H9 (cell line): ENCODE results near the gene GRID2. TPM values are rescaled to one million over a fixed set of nuclear protein-coding genes. Genes with fewer than 3 reads are reported as not detected.
A peak's percentile ranks its signal among the peaks of the same experiment; 100 is the strongest.

Experiments
- DNase-seq: peaks from one replicate; pipeline ENCODE4 v3.0.0-alpha.2; 2017
- H2AFZ ChIP-seq: one replicate; pipeline ENCODE4 v1.6.1; 2013; ENCODE audit warnings: mild to moderate bottlenecking, low read length, control low read depth, moderate library complexity
- H2AK5ac ChIP-seq: 2 replicates; pipeline ENCODE4 v1.6.1; 2013; ENCODE audit warnings: low read length, control low read depth, mixed read lengths; ENCODE audit not compliant: insufficient read length
- H2BK120ac ChIP-seq: one replicate; pipeline ENCODE4 v1.6.1; 2013; ENCODE audit warnings: low read depth, mild to moderate bottlenecking, low read length, control low read depth, inconsistent platforms; ENCODE audit not compliant: poor library complexity, severe bottlenecking
- H2BK12ac ChIP-seq: 2 replicates; pipeline ENCODE4 v1.6.1; 2013; ENCODE audit warnings: low read length, control low read depth, mixed read lengths, low read depth; ENCODE audit not compliant: insufficient read length
- H2BK15ac ChIP-seq: 2 replicates; pipeline ENCODE4 v1.6.1; 2013; ENCODE audit warnings: low read depth, low read length, control low read depth
- H2BK20ac ChIP-seq: one replicate; pipeline ENCODE4 v1.6.1; 2013; ENCODE audit warnings: low read depth, mild to moderate bottlenecking, low read length, control low read depth, inconsistent platforms; ENCODE audit not compliant: poor library complexity, severe bottlenecking
- H2BK5ac ChIP-seq: 2 replicates; pipeline ENCODE4 v1.6.1; 2013; ENCODE audit warnings: low read length, control low read depth, mixed read lengths; ENCODE audit not compliant: insufficient read length
- H3K14ac ChIP-seq: 2 replicates; pipeline ENCODE4 v1.6.1; 2013; ENCODE audit warnings: low read length, control low read depth; ENCODE audit not compliant: insufficient read depth
- H3K18ac ChIP-seq: 2 replicates; pipeline ENCODE4 v1.6.1; 2013; ENCODE audit warnings: low read depth, mild to moderate bottlenecking, mixed read lengths, low read length, control low read depth; ENCODE audit not compliant: insufficient read length
- H3K23ac ChIP-seq: 2 replicates; pipeline ENCODE4 v1.6.1; 2013; ENCODE audit warnings: low read length, control low read depth, mixed read lengths, low read depth; ENCODE audit not compliant: insufficient read length
- H3K23me2 ChIP-seq: 2 replicates; pipeline ENCODE4 v1.6.1; 2013; ENCODE audit warnings: low read depth, mild to moderate bottlenecking, mixed read lengths, low read length, control low read depth; ENCODE audit not compliant: insufficient read length, poor library complexity, severe bottlenecking
- H3K27ac ChIP-seq: 2 replicates; pipeline ENCODE4 v1.5.1; 2013; ENCODE audit warnings: low read length, control low read depth, mixed read lengths, low read depth; ENCODE audit not compliant: insufficient read length
- H3K27me3 ChIP-seq: 2 replicates; pipeline ENCODE4 v1.6.1; 2013; ENCODE audit warnings: low read length, control low read depth, inconsistent platforms; ENCODE audit not compliant: insufficient read depth
- H3K4ac ChIP-seq: 2 replicates; pipeline ENCODE4 v1.6.1; 2013; ENCODE audit warnings: low read depth, mild to moderate bottlenecking, control low read depth, inconsistent platforms, low read length, moderate library complexity
- H3K4me1 ChIP-seq: 2 replicates; pipeline ENCODE4 v1.6.1; 2013; ENCODE audit warnings: low read length, control low read depth, inconsistent platforms; ENCODE audit not compliant: insufficient read depth
- H3K4me2 ChIP-seq: 2 replicates; pipeline ENCODE4 v1.6.1; 2013; ENCODE audit warnings: low read length, control low read depth, mixed read lengths; ENCODE audit not compliant: insufficient read length, insufficient read depth
- H3K56ac ChIP-seq: 2 replicates; pipeline ENCODE4 v1.6.1; 2013; ENCODE audit warnings: low read depth, mild to moderate bottlenecking, mixed read lengths, low read length, control low read depth; ENCODE audit not compliant: insufficient read length
- H3K79me1 ChIP-seq: 2 replicates; pipeline ENCODE4 v1.6.1; 2013; ENCODE audit warnings: low read depth, mild to moderate bottlenecking, moderate library complexity, low read length, control low read depth, inconsistent platforms; ENCODE audit not compliant: insufficient read depth, poor library complexity, severe bottlenecking
- H3K79me2 ChIP-seq: 2 replicates; pipeline ENCODE4 v1.6.1; 2013; ENCODE audit warnings: low read length, control low read depth, inconsistent platforms; ENCODE audit not compliant: insufficient read depth
- H3K9ac ChIP-seq: 2 replicates; pipeline ENCODE4 v1.6.1; 2013; ENCODE audit warnings: low read length, control low read depth, mixed read lengths; ENCODE audit not compliant: insufficient read length; ENCODE audit errors: extremely low read depth
- H3K9me3 ChIP-seq: one replicate; pipeline ENCODE4 v1.6.1; 2013; ENCODE audit warnings: low read depth, low read length, inconsistent platforms; ENCODE audit not compliant: control insufficient read depth
- H3T11ph ChIP-seq: one replicate; pipeline ENCODE4 v1.6.1; 2013; ENCODE audit warnings: mild to moderate bottlenecking, low read length, control low read depth, inconsistent platforms
- H4K20me1 ChIP-seq: one replicate; pipeline ENCODE4 v1.6.1; 2013; ENCODE audit not compliant: control insufficient read depth, insufficient read length, insufficient read depth
- H4K5ac ChIP-seq: 2 replicates; pipeline ENCODE4 v1.6.1; 2013; ENCODE audit warnings: low read depth, mild to moderate bottlenecking, mixed read lengths, low read length, control low read depth; ENCODE audit not compliant: insufficient read length
- H4K8ac ChIP-seq: replicated peaks from 2 replicates; pipeline ENCODE4 v1.6.1; 2013; ENCODE audit warnings: low read length, control low read depth, mixed read lengths, low read depth; ENCODE audit not compliant: insufficient read length
- H4K91ac ChIP-seq: 2 replicates; pipeline ENCODE4 v1.6.1; 2013; ENCODE audit warnings: low read depth, mild to moderate bottlenecking, moderate library complexity, mixed read lengths, low read length, control low read depth; ENCODE audit not compliant: insufficient read length
- H3K27ac Mint-ChIP-seq, 3 experiments: 2 replicates in 2 of 3; 3 replicates in 1 of 3; pipeline ENCODE4 v1.8.0; 2020 to 2021; ENCODE audit warnings: mixed read lengths in 3 of 3, mild to moderate bottlenecking in 1 of 3, moderate library complexity in 1 of 3
- H3K27me3 Mint-ChIP-seq: 2 replicates; pipeline ENCODE4 v1.8.0; 2021; ENCODE audit warnings: low read depth, mild to moderate bottlenecking, moderate library complexity, mixed read lengths
- H3K36me3 Mint-ChIP-seq, 3 experiments: 2 replicates in 2 of 3; 3 replicates in 1 of 3; pipeline ENCODE4 v1.8.0; 2020 to 2021; ENCODE audit warnings: low read depth in 3 of 3, mixed read lengths in 3 of 3; ENCODE audit not compliant: insufficient read depth in 1 of 3
- H3K4me1 Mint-ChIP-seq, 2 experiments: 2 replicates each; pipeline ENCODE4 v1.8.0; 2020; ENCODE audit warnings: mixed read lengths in 2 of 2
- H3K4me3 Mint-ChIP-seq, 2 experiments: 2 replicates in 1 of 2; 3 replicates in 1 of 2; pipeline ENCODE4 v1.8.0; 2020 to 2021; ENCODE audit warnings: mild to moderate bottlenecking in 2 of 2, mixed read lengths in 2 of 2, moderate library complexity in 1 of 2
- H3K9me3 Mint-ChIP-seq, 2 experiments: 2 replicates in 1 of 2; 3 replicates in 1 of 2; pipeline ENCODE4 v1.8.0; 2020; ENCODE audit warnings: mild to moderate bottlenecking in 2 of 2, mixed read lengths in 2 of 2, moderate library complexity in 1 of 2
- total RNA-seq: library from RNA; stranded (reverse); gene quantifications from 2 replicates; pipeline ENCODE4 v1.2.1, GENCODE V29; 2021
- TF ChIP-seq, protein P1 (sequence below): fragments of 200-600 bp; sonication (generic); conservative IDR thresholded peaks from 3 replicates; pipeline ENCODE4 v1.8.0; 2021; ENCODE audit warnings: antibody characterized with exemption, mild to moderate bottlenecking

GRID2 gene
- total RNA-seq, 1 experiment from 2014 or later = 21.8 TPM

- H3K9me3 ChIP-seq = no peaks in the 10 kb centered on the region
- H3K4me1 Mint-ChIP-seq = peaks cover 40 to 41% of the 10 kb centered on the region in 2 experiments
- no peak overlapping the region for H2BK5ac ChIP-seq
These were observed 58.3 kb downstream of the GRID2 start for GRCh38 chr4:92362028-92362427.

More at GRCh38 chr4:92362028-92362427, 58.3 kb downstream of the GRID2 start:
- no peaks in the 10 kb centered on the region for H3K23me2 ChIP-seq
- no peak overlapping the region for H3K9ac ChIP-seq
- Mint-ChIP-seq H3K36me3 (no peaks in the 10 kb centered on the region; a peak in 1 of 7 replicates), H3K4me3 (no peak overlapping the region), H3K27ac (peak overlapping the region in 1 of 3 experiments; percentile 55; a peak in 2 of 7 replicates), H3K9me3 (no peaks in the 10 kb centered on the region), H3K27me3 (no peaks in the 10 kb centered on the region)
- no peak overlapping the region for H2BK12ac ChIP-seq
- no peak overlapping the region for H2BK15ac ChIP-seq
- no peak overlapping the region for H3K4me2 ChIP-seq
- no peak overlapping the region for H3K56ac ChIP-seq
- H2BK20ac ChIP-seq = no peak overlapping the region
- no peak overlapping the region for H3K14ac ChIP-seq
- no peak overlapping the region for H3K27ac ChIP-seq
- DNase-seq = no peak
- H3K23ac ChIP-seq = no peak overlapping the region
- no peak overlapping the region for H4K5ac ChIP-seq
- no peaks in the 10 kb centered on the region for H3K79me1 ChIP-seq
- TF ChIP-seq, protein P1, sequence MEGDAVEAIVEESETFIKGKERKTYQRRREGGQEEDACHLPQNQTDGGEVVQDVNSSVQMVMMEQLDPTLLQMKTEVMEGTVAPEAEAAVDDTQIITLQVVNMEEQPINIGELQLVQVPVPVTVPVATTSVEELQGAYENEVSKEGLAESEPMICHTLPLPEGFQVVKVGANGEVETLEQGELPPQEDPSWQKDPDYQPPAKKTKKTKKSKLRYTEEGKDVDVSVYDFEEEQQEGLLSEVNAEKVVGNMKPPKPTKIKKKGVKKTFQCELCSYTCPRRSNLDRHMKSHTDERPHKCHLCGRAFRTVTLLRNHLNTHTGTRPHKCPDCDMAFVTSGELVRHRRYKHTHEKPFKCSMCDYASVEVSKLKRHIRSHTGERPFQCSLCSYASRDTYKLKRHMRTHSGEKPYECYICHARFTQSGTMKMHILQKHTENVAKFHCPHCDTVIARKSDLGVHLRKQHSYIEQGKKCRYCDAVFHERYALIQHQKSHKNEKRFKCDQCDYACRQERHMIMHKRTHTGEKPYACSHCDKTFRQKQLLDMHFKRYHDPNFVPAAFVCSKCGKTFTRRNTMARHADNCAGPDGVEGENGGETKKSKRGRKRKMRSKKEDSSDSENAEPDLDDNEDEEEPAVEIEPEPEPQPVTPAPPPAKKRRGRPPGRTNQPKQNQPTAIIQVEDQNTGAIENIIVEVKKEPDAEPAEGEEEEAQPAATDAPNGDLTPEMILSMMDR = no peak
- H3K27me3 ChIP-seq = no peaks in the 10 kb centered on the region
- H4K20me1 ChIP-seq = no peaks in the 10 kb centered on the region
- H3K4ac ChIP-seq = no peak overlapping the region
- no peak overlapping the region for H3T11ph ChIP-seq
- no peak overlapping the region for H4K91ac ChIP-seq
- no peak overlapping the region for H2BK120ac ChIP-seq
- peaks cover 9% of the 10 kb centered on the region; the same call in 1 of the 2 replicates for H3K4me1 ChIP-seq
- no peak overlapping the region for H3K18ac ChIP-seq
- no peak overlapping the region for H2AK5ac ChIP-seq
- H2AFZ ChIP-seq = no peak overlapping the region
- no peak overlapping the region for H4K8ac ChIP-seq
- no peaks in the 10 kb centered on the region for H3K79me2 ChIP-seq
